GM23338 (cell line): ENCODE measurements around the gene FYN.

Experiments used
- CREB1 ChIP-seq: fragments of 250-450 bp; sonication (Bioruptor Pico); IDR thresholded peaks from 2 replicates; pipeline ENCODE4 v1.5.0; 2020; ENCODE audit warnings: low read depth, mild to moderate bottlenecking, moderate library complexity
- EZH2 ChIP-seq: fragments of 200-600 bp; sonication (generic); IDR thresholded peaks from one replicate; pipeline ENCODE4 v1.8.0; 2017; ENCODE audit warnings: antibody characterized with exemption, mild to moderate bottlenecking, low read depth; ENCODE audit not compliant: unreplicated experiment
- EZH2phosphoT487 ChIP-seq: fragments of 200-600 bp; sonication (generic); IDR thresholded peaks from one replicate; pipeline ENCODE4 v1.8.1; 2018; ENCODE audit warnings: antibody characterized with exemption; ENCODE audit not compliant: unreplicated experiment
- POLR2AphosphoS5 ChIP-seq: IDR thresholded peaks from 2 replicates; pipeline ENCODE4 v1.6.1; 2016; ENCODE audit warnings: antibody characterized with exemption, low read depth
- TF ChIP-seq, protein P1 (sequence below), 2 experiments: fragments of 200-600 bp in 1 of 2; sonication (generic) in 1 of 2; conservative IDR thresholded peaks; 2 replicates each; pipeline versions ENCODE4 v1.5.1 to v1.6.1; 2016 to 2017; ENCODE audit warnings: antibody characterized with exemption in 2 of 2, low read depth in 2 of 2, mild to moderate bottlenecking in 2 of 2, moderate library complexity in 1 of 2
- TF ChIP-seq, protein P2 (sequence below): IDR thresholded peaks from one replicate; pipeline ENCODE4 v1.6.1; 2018; ENCODE audit warnings: antibody characterized with exemption; ENCODE audit not compliant: unreplicated experiment

DNA sequence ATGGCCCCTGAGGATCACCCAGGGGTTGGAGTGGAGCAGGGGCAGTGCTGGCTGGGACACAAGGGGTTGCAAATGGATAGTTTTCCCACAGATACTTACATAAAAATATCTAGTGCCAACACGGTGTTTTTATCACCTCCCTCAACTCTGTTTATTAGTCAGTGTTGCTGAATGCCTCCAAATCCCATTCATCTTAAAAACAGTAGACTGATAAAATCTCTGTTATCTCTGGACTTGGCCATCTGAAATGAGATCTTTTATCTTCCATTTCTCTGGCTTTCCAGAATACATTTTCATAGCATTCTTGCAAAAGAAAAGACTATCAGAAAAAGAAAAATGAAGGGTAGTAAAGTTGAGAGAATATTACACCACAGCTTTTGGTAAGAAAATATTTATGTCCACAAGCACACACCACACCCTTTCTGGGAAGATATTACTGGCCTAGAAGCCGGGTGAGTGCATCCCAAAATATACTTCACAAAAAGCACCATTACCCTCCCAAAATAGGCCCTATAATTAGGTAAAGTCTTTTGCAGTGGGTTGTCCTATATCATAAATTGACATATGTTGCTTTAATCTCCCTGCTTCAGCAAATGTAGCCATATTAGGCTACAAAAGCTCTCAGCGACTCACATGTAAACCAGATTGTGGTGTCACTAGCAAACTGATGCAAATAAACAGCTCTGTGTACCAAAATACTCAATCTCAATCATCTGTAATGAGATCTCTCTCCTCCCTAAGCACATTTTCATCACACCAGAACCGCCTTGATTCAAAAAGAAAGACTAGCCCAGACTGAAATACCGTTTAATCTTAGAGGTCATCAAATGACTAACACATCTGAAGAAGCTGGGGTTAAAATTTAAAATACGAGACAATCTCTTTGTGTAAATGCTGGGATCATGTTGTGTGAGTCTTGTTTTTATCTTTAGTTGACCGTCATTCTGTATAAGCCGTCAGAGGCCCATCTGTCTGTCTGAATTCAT lies 96.7 kb downstream of the FYN start:
- TF ChIP-seq, protein P1, sequence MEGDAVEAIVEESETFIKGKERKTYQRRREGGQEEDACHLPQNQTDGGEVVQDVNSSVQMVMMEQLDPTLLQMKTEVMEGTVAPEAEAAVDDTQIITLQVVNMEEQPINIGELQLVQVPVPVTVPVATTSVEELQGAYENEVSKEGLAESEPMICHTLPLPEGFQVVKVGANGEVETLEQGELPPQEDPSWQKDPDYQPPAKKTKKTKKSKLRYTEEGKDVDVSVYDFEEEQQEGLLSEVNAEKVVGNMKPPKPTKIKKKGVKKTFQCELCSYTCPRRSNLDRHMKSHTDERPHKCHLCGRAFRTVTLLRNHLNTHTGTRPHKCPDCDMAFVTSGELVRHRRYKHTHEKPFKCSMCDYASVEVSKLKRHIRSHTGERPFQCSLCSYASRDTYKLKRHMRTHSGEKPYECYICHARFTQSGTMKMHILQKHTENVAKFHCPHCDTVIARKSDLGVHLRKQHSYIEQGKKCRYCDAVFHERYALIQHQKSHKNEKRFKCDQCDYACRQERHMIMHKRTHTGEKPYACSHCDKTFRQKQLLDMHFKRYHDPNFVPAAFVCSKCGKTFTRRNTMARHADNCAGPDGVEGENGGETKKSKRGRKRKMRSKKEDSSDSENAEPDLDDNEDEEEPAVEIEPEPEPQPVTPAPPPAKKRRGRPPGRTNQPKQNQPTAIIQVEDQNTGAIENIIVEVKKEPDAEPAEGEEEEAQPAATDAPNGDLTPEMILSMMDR (conservative IDR thresholded peaks at IDR 0.05; ENCODE audit: low read depth in 2 of 2): no peak
- no peak for TF ChIP-seq EZH2
- TF ChIP-seq CREB1: no peak
- TF ChIP-seq, protein P2, sequence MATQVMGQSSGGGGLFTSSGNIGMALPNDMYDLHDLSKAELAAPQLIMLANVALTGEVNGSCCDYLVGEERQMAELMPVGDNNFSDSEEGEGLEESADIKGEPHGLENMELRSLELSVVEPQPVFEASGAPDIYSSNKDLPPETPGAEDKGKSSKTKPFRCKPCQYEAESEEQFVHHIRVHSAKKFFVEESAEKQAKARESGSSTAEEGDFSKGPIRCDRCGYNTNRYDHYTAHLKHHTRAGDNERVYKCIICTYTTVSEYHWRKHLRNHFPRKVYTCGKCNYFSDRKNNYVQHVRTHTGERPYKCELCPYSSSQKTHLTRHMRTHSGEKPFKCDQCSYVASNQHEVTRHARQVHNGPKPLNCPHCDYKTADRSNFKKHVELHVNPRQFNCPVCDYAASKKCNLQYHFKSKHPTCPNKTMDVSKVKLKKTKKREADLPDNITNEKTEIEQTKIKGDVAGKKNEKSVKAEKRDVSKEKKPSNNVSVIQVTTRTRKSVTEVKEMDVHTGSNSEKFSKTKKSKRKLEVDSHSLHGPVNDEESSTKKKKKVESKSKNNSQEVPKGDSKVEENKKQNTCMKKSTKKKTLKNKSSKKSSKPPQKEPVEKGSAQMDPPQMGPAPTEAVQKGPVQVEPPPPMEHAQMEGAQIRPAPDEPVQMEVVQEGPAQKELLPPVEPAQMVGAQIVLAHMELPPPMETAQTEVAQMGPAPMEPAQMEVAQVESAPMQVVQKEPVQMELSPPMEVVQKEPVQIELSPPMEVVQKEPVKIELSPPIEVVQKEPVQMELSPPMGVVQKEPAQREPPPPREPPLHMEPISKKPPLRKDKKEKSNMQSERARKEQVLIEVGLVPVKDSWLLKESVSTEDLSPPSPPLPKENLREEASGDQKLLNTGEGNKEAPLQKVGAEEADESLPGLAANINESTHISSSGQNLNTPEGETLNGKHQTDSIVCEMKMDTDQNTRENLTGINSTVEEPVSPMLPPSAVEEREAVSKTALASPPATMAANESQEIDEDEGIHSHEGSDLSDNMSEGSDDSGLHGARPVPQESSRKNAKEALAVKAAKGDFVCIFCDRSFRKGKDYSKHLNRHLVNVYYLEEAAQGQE: no peak
- TF ChIP-seq POLR2AphosphoS5: no peak
- TF ChIP-seq EZH2phosphoT487: no peak
